Esophagus muscularis mucosa (tissue), 4 donors: ENCODE measurements around the gene TP53I11. TPM values are rescaled to one million over a fixed set of nuclear protein-coding genes. Genes with fewer than 3 reads are reported as not detected.
A peak's percentile ranks its signal among the peaks of the same experiment; 100 is the strongest.

Source experiments
- DNase-seq: peaks from one replicate; pipeline ENCODE4 v3.0.0-alpha.2; 2017; ENCODE audit errors: extremely low spot score
- H3K27ac ChIP-seq, 4 donors: fragments of 200-600 bp; sonication (generic); replicated peaks in 1 of 4; 1 replicate in 3 of 4; 2 replicates in 1 of 4; pipeline ENCODE4 v1.5.1; 2016 to 2019; ENCODE audit warnings: mild to moderate bottlenecking in 1 of 4
- H3K27me3 ChIP-seq, 4 donors: fragments of 200-600 bp; sonication (generic); one replicate each; pipeline versions ENCODE4 v1.5.1 to v1.6.0; 2016 to 2019
- H3K36me3 ChIP-seq, 4 donors: fragments of 200-600 bp; sonication (generic); one replicate each; pipeline ENCODE4 v1.5.1; 2016 to 2019
- H3K4me1 ChIP-seq, 4 donors: fragments of 200-600 bp; sonication (generic); one replicate each; pipeline ENCODE4 v1.5.1; 2016 to 2019
- H3K4me3 ChIP-seq, 4 donors: fragments of 200-600 bp; sonication (generic); 1 replicate in 2 of 4; 2 replicates in 2 of 4; pipeline ENCODE4 v1.5.1; 2016 to 2019; ENCODE audit warnings: mild to moderate bottlenecking in 4 of 4, moderate library complexity in 1 of 4
- H3K9me3 ChIP-seq, 4 donors: fragments of 200-600 bp; sonication (generic); 1 replicate in 3 of 4; 2 replicates in 1 of 4; pipeline ENCODE4 v1.5.1; 2016 to 2019
- CTCF ChIP-seq, 3 experiments: fragments of 200-600 bp in 2 of 3; fragments of 450-650 bp in 1 of 3; sonication (generic) in 2 of 3; IDR thresholded peaks; one replicate each; pipeline ENCODE4 v1.5.1; 2017 to 2019; ENCODE audit warnings: antibody characterized with exemption in 3 of 3, mild to moderate bottlenecking in 2 of 3, moderate library complexity in 1 of 3
- EP300 ChIP-seq: sonication (generic); formaldehyde crosslinking; IDR thresholded peaks from one replicate; pipeline ENCODE4 v1.6.1; 2017; ENCODE audit warnings: antibody characterized with exemption
- POLR2A ChIP-seq: fragments of 450-650 bp; IDR thresholded peaks from one replicate; pipeline ENCODE4 v1.6.1; 2017; ENCODE audit warnings: antibody characterized with exemption, moderate library complexity, mild to moderate bottlenecking, low read depth
- POLR2AphosphoS5 ChIP-seq, 2 donors: sonication (generic); formaldehyde crosslinking; IDR thresholded peaks; one replicate each; pipeline ENCODE4 v1.6.1; 2017; ENCODE audit warnings: antibody characterized with exemption in 2 of 2
- WGBS: methylation state at CpG from one replicate; pipeline ENCODE4 v1.1.5; 2018; 5-methylcytosine and 5-hydroxymethylcytosine counted together
- intact Hi-C: fragments of 100-400 bp; cut with DNase I; formaldehyde crosslinking; loops from one replicate; pipeline ENCODE4 v1.15.1; 2023
- total RNA-seq, 4 donors: library from RNA; depleted of rRNA; stranded (reverse); fragments of >200 nt; gene quantifications; one replicate each; pipeline versions ENCODE4 v1.1.0 to v1.2.1, GENCODE V29; 2016

Gene TP53I11
- total RNA-seq, 4 donors from 2014 or later: 51.1 to 76.1 (median 59.2) TPM

- no peaks in the 10 kb centered on the region for H3K27me3 ChIP-seq
- 88% methylated on average over 3 of the region's 3 CpGs for WGBS
- DNase-seq: no peak
- TF ChIP-seq POLR2AphosphoS5 (IDR thresholded peaks at IDR 0.05): no peak
- no peak for TF ChIP-seq POLR2A
- no peak for TF ChIP-seq CTCF (IDR thresholded peaks at IDR 0.05)
- no peak for TF ChIP-seq EP300
- H3K4me1 ChIP-seq: peaks cover under 1 to 27% (median 6%) of the 10 kb centered on the region in 4 donors
- H3K27ac ChIP-seq: no peak overlapping the region
- peaks cover 0 to 63% (median 48%) of the 10 kb centered on the region in 4 donors for H3K36me3 ChIP-seq
- no peak overlapping the region for H3K4me3 ChIP-seq
- no peaks in the 10 kb centered on the region for H3K9me3 ChIP-seq
- intact Hi-C loops: loop anchor here (10.0 kb wide), 1 partner anchor 363 kb away; no protein-coding TSS in a partner anchor
Observed at GRCh38 chr11:44931466-44931865, 19.2 kb downstream of the TP53I11 start.

- 73% methylated on average over 13 of the region's 13 CpGs for WGBS
- H3K36me3 ChIP-seq: peaks cover 0 to 57% (median 49%) of the 10 kb centered on the region in 4 donors
- H3K4me3 ChIP-seq: no peak overlapping the region
- intact Hi-C loops: loop anchor here (10.0 kb wide), 1 partner anchor 364 kb away; no protein-coding TSS in a partner anchor
- no peak for DNase-seq
- H3K4me1 ChIP-seq: peaks cover 6 to 29% (median 11%) of the 10 kb centered on the region in 4 donors
- H3K27me3 ChIP-seq: no peaks in the 10 kb centered on the region
- no peak overlapping the region for H3K27ac ChIP-seq
- no peaks in the 10 kb centered on the region for H3K9me3 ChIP-seq
- no peak for TF ChIP-seq CTCF (IDR thresholded peaks at IDR 0.05)
- TF ChIP-seq POLR2A: no peak
- TF ChIP-seq EP300: no peak
- no peak for TF ChIP-seq POLR2AphosphoS5 (IDR thresholded peaks at IDR 0.05)
Observed at GRCh38 chr11:44930588-44931302, 19.9 kb downstream of the TP53I11 start.

- WGBS: 86% methylated on average over 4 of the region's 4 CpGs
- intact Hi-C loops: no loop called here
- TF ChIP-seq POLR2AphosphoS5 (IDR thresholded peaks at IDR 0.05) (no peak), CTCF (IDR thresholded peaks at IDR 0.05) (no peak), EP300 (no peak)
Observed at GRCh38 chr11:44928816-44929215, 21.9 kb downstream of the TP53I11 start.

GRCh38 chr11:44928144-44928543, 22.5 kb downstream of the TP53I11 start:
- H3K9me3 ChIP-seq: no peaks in the 10 kb centered on the region
- no peak for DNase-seq
- H3K4me1 ChIP-seq: peaks cover 8 to 39% (median 19%) of the 10 kb centered on the region in 4 donors
- 80% methylated on average over 2 of the region's 4 CpGs for WGBS
- TF ChIP-seq POLR2A: no peak
- H3K36me3 ChIP-seq: peaks cover 3 to 46% (median 42%) of the 10 kb centered on the region in 4 donors
- no peak overlapping the region for H3K4me3 ChIP-seq
- no peaks in the 10 kb centered on the region for H3K27me3 ChIP-seq
- intact Hi-C loops: no loop called here
- H3K27ac ChIP-seq: no peak overlapping the region

More at GRCh38 chr11:44928816-44929215, 21.9 kb downstream of the TP53I11 start:
- H3K27me3 ChIP-seq: no peaks in the 10 kb centered on the region
- no peak overlapping the region for H3K27ac ChIP-seq
- H3K4me1 ChIP-seq: peaks cover 8 to 39% (median 19%) of the 10 kb centered on the region in 4 donors
- peaks cover 0 to 41% (median 41%) of the 10 kb centered on the region in 4 donors for H3K36me3 ChIP-seq
- no peak overlapping the region for H3K4me3 ChIP-seq
- no peak for DNase-seq
- no peaks in the 10 kb centered on the region for H3K9me3 ChIP-seq

GRCh38 chr11:44927174-44927661, 23.5 kb downstream of the TP53I11 start:
- Histone ChIP-seq H3K36me3 (peaks cover 5 to 54% (median 48%) of the 10 kb centered on the region in 4 donors), H3K27ac (no peak overlapping the region), H3K9me3 (no peaks in the 10 kb centered on the region), H3K27me3 (no peaks in the 10 kb centered on the region), H3K4me3 (no peak overlapping the region), H3K4me1 (peaks cover 8 to 34% (median 19%) of the 10 kb centered on the region in 4 donors)
- WGBS: 68% methylated on average over 3 of the region's 16 CpGs
- intact Hi-C loops: no loop called here
- DNase-seq: no peak
- TF ChIP-seq CTCF (IDR thresholded peaks at IDR 0.05) (peak; percentile 71 to 93 (median 73)), POLR2AphosphoS5 (IDR thresholded peaks at IDR 0.05) (no peak)
